ENCODE measurements around the gene ZNF197. TPM values are rescaled to one million over a fixed set of nuclear protein-coding genes. Genes with fewer than 3 reads are reported as not detected.

Gene ZNF197
- total RNA-seq, 1 experiment from 2014 or later, result 17.5 TPM

GRCh38 chr3:44685128-44685800 is 60.4 kb downstream of the ZNF197 start:
- H3K4me2 ChIP-seq (ENCODE audit: insufficient read depth, insufficient read length, low read length), result peak overlapping the region; percentile 35
- H3K79me1 ChIP-seq (ENCODE audit: insufficient read depth, low read depth, low read length, poor library complexity, severe bottlenecking), result no peaks in the 10 kb centered on the region
- H4K5ac ChIP-seq (ENCODE audit: insufficient read length, low read depth, low read length), result no peak overlapping the region
- no peak overlapping the region for H3T11ph ChIP-seq (ENCODE audit: low read length)
- Mint-ChIP-seq H3K36me3 (ENCODE audit: insufficient read depth in 1 of 3, low read depth in 3 of 3) (peaks cover 24 to 43% (median 27%) of the 10 kb centered on the region in 3 experiments), H3K27ac (peak overlapping the region in 1 of 3 experiments; percentile 46; a peak in 1 of 7 replicates), H3K9me3 (peaks cover 53 to 72% of the 10 kb centered on the region in 2 experiments), H3K4me1 (peaks cover 2 to 4% of the 10 kb centered on the region in 2 experiments), H3K4me3 (peak overlapping the region; percentile 83 to 89), H3K27me3 (ENCODE audit: low read depth) (peaks cover 31% of the 10 kb centered on the region)
- no peak overlapping the region for H2AK5ac ChIP-seq (ENCODE audit: insufficient read length, low read length)
- no peak overlapping the region for H2BK20ac ChIP-seq (ENCODE audit: low read depth, low read length, poor library complexity, severe bottlenecking)
- no peak overlapping the region for H2BK12ac ChIP-seq (ENCODE audit: insufficient read length, low read depth, low read length)
- H4K20me1 ChIP-seq (ENCODE audit: control insufficient read depth, insufficient read depth, insufficient read length), result no peaks in the 10 kb centered on the region
- no peaks in the 10 kb centered on the region for H3K27me3 ChIP-seq (ENCODE audit: insufficient read depth, low read length)
- no peak overlapping the region for H3K18ac ChIP-seq (ENCODE audit: insufficient read length, low read depth, low read length)
- no peak overlapping the region for H2AFZ ChIP-seq (ENCODE audit: low read length)
- H4K8ac ChIP-seq (replicated peaks; ENCODE audit: insufficient read length, low read depth, low read length), result no peak overlapping the region
- WGBS (ENCODE audit: extremely low coverage, insufficient read length, low lambda C conversion rate), result no CpG with 5 or more reads among the region's 48 CpGs
- H3K23me2 ChIP-seq (ENCODE audit: insufficient read length, low read depth, low read length, poor library complexity, severe bottlenecking), result no peaks in the 10 kb centered on the region
- no peak overlapping the region for H4K91ac ChIP-seq (ENCODE audit: insufficient read length, low read depth, low read length)
- no peak for TF ChIP-seq CTCF (conservative IDR thresholded peaks at IDR 0.05)
- H3K27ac ChIP-seq (ENCODE audit: insufficient read length, low read depth, low read length), result no peak overlapping the region
- peaks cover 22% of the 10 kb centered on the region for H3K9me3 ChIP-seq (ENCODE audit: control insufficient read depth, low read depth, low read length)
- H3K4ac ChIP-seq (ENCODE audit: low read depth, low read length), result no peak overlapping the region
- 0 out of 2 replicates have a peak overlapping the region, but pooled peaks have one; percentile 56 for H3K14ac ChIP-seq (ENCODE audit: insufficient read depth, low read length)
- H3K23ac ChIP-seq (ENCODE audit: insufficient read length, low read depth, low read length), result no peak overlapping the region
- no peak overlapping the region for H3K9ac ChIP-seq (ENCODE audit: extremely low read depth, insufficient read length, low read length)
- no peak overlapping the region for H3K56ac ChIP-seq (ENCODE audit: insufficient read length, low read depth, low read length)
- H2BK5ac ChIP-seq (ENCODE audit: insufficient read length, low read length), result no peak overlapping the region
- H3K4me1 ChIP-seq (ENCODE audit: insufficient read depth, low read length), result no peaks in the 10 kb centered on the region
- H2BK15ac ChIP-seq (ENCODE audit: low read depth, low read length), result no peak overlapping the region
- peak; percentile 78 for DNase-seq
- H2BK120ac ChIP-seq (ENCODE audit: low read depth, low read length, poor library complexity, severe bottlenecking), result no peak overlapping the region
- no peaks in the 10 kb centered on the region for H3K79me2 ChIP-seq (ENCODE audit: insufficient read depth, low read length)

Measured in H9 (cell line).